Tibial artery (tissue), 4 donors: ENCODE data around the gene ARRB2.
A peak's percentile ranks its signal among the peaks of the same experiment; 100 is the strongest.
"Not testable (repeated sequence)": the region's sequence is repeated elsewhere in the genome, so short reads cannot be mapped to it uniquely, and the experiment has no call there.

Source experiments
- DNase-seq, 2 donors: peaks; one replicate each; pipeline ENCODE4 v3.0.0-alpha.2; 2019
- H3K27ac ChIP-seq, 2 donors: fragments of 200-600 bp; sonication (generic) in 1 of 2; 1 replicate in 1 of 2; 2 replicates in 1 of 2; pipeline ENCODE4 v1.5.1; 2018 to 2019; ENCODE audit warnings: mild to moderate bottlenecking in 1 of 2
- H3K27me3 ChIP-seq, 2 donors: fragments of 200-600 bp; sonication (generic) in 1 of 2; one replicate each; pipeline versions ENCODE4 v1.5.1 to v1.6.0; 2016 to 2019
- H3K36me3 ChIP-seq, 3 donors: fragments of 200-600 bp; sonication (generic) in 2 of 3; one replicate each; pipeline ENCODE4 v1.5.1; 2016 to 2019; ENCODE audit warnings: mild to moderate bottlenecking in 2 of 3
- H3K4me1 ChIP-seq, 4 donors: fragments of 200-600 bp; sonication (generic) in 2 of 4; 1 replicate in 3 of 4; 2 replicates in 1 of 4; pipeline ENCODE4 v1.5.1; 2016 to 2019
- H3K4me3 ChIP-seq, 2 donors: fragments of 200-600 bp; sonication (generic) in 1 of 2; 1 replicate in 1 of 2; 2 replicates in 1 of 2; pipeline ENCODE4 v1.5.1; 2018 to 2019; ENCODE audit warnings: mild to moderate bottlenecking in 2 of 2
- H3K9me3 ChIP-seq, 3 donors: fragments of 200-600 bp; sonication (generic) in 1 of 3; one replicate each; pipeline ENCODE4 v1.5.1; 2016 to 2019
- CTCF ChIP-seq, 2 experiments: fragments of 200-600 bp in 1 of 2; fragments of 450-650 bp in 1 of 2; IDR thresholded peaks; one replicate each; pipeline ENCODE4 v1.5.1; 2017 to 2019; ENCODE audit warnings: antibody characterized with exemption in 2 of 2, mild to moderate bottlenecking in 1 of 2, moderate library complexity in 1 of 2
- intact Hi-C: fragments of 100-400 bp; cut with DNase I; formaldehyde crosslinking; loops from one replicate; pipeline ENCODE4 v1.15.0; 2023; ENCODE audit warnings: low total_unique reads

The ARRB2 gene

DNA sequence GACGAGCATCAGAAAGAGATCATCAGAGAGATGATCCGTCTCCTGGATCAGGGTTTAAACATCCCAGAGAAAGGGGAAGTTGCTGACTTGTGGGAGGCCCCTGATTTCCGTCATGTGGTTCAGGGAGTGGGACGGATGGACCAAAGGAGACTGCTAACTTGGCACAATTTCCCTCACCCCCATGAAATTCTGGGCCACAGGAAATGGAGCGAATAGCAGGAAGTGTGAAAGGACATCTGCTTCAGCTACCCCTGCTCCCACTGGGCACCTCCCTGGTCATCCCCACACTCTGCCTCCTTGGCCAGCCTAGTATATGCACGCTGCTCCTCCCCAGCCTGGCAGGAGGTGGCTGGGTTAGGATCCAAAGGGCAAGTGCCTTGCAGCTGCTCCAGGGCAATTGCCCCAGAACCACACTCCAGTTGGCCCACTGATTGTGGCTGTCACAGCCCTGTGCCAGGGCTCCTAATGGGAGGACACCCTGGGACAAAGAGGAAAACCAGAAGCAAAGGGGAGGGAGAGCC lies 1.3 kb downstream of the ARRB2 start:
- intact Hi-C loops = loop anchor here (2.0 kb wide), 1 partner anchor 19 kb away; the partner anchor contains the start of gene MED11
- Histone ChIP-seq H3K4me3 (peak overlapping the region; percentile 72 to 95), H3K36me3 (peaks cover 0 to 10% (median 7%) of the 10 kb centered on the region in 3 donors), H3K27ac (no peak overlapping the region), H3K4me1 (peaks cover 0 to 13% (median 11%) of the 10 kb centered on the region in 4 donors), H3K27me3 (no peaks in the 10 kb centered on the region), H3K9me3 (no peaks in the 10 kb centered on the region)
- TF ChIP-seq CTCF (IDR thresholded peaks at IDR 0.05) = no peak
- peak; percentile 64 to 76 for DNase-seq

- intact Hi-C loops = no loop called here
- Histone ChIP-seq H3K36me3 (peaks cover 0 to 18% (median 7%) of the 10 kb centered on the region in 3 donors), H3K9me3 (no peaks in the 10 kb centered on the region), H3K4me3 (no peak overlapping the region), H3K27ac (no peak overlapping the region), H3K27me3 (no peaks in the 10 kb centered on the region), H3K4me1 (peaks cover 0 to 13% (median 11%) of the 10 kb centered on the region in 4 donors)
- no peak for DNase-seq
- TF ChIP-seq CTCF (IDR thresholded peaks at IDR 0.05) = no peak
Measured at GRCh38 chr17:4712526-4712925, 2.1 kb downstream of the ARRB2 start.

DNA sequence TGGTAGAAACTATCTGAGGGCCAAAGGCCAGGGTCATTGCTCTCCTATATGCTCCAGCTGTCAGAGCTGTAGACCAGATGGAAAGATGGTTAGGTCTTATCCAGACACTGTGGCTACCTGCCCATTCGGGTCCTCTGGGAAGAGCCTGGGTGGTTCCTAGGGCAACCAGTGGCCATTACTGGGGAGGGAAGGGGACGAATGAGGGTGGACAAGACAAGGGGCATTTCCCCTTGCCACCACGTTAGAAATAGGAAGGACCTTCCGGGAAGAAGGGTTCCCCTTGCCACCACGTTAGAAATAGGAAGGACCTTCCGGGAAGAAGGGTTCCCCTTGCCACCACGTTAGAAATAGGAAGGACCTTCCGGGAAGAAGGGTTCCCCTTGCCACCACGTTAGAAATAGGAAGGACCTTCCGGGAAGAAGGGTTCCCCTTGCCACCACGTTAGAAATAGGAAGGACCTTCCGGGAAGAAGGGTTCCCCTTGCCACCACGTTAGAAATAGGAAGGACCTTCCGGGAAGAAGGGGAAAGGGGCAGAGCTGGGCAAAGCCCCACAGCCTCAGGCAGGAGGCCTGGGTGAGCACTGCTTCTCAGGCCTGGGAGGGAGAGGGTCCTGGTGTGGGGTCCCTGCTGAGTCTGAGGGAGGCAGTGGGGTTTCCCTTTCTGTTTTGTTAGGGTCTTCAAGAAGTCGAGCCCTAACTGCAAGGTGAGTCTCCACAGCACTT lies 4.1 kb downstream of the ARRB2 start:
- H3K27ac ChIP-seq, H3K4me3 ChIP-seq, H3K9me3 ChIP-seq, H3K27me3 ChIP-seq, DNase-seq, intact Hi-C loops: not testable (repeated sequence)
- peaks cover 0 to 34% (median 15%) of the 10 kb centered on the region in 3 donors for H3K36me3 ChIP-seq
- H3K4me1 ChIP-seq = peaks cover 0 to 13% (median 10%) of the 10 kb centered on the region in 4 donors

GRCh38 chr17:4715063-4715744 lies 4.8 kb downstream of the ARRB2 start:
- no peak overlapping the region for H3K4me3 ChIP-seq
- H3K4me1 ChIP-seq = peaks cover 0 to 9% (median 8%) of the 10 kb centered on the region in 4 donors
- DNase-seq = no peak
- TF ChIP-seq CTCF (IDR thresholded peaks at IDR 0.05) = no peak
- no peaks in the 10 kb centered on the region for H3K27me3 ChIP-seq
- H3K36me3 ChIP-seq = peaks cover 0 to 41% (median 15%) of the 10 kb centered on the region in 3 donors
- intact Hi-C loops = no loop called here
- H3K9me3 ChIP-seq = no peaks in the 10 kb centered on the region
- no peak overlapping the region for H3K27ac ChIP-seq

DNA sequence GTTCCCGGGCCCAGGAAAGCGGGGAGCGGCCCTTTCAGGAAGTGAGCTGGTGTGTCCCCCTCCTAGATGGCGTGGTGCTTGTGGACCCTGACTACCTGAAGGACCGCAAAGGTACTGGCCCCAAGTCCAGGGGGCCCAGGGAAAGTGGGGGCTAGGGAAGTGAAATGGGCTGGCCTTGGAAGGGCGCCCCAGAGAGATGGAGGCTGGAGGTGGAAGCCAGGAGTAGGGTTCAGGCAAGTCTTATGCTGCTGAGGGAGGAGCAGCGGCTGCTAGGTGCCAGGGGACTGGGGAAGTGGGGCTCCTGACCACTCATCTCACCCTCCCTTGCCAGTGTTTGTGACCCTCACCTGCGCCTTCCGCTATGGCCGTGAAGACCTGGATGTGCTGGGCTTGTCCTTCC lies 5.6 kb downstream of the ARRB2 start:
- DNase-seq = no peak
- no peaks in the 10 kb centered on the region for H3K27me3 ChIP-seq
- intact Hi-C loops = no loop called here
- no peak for TF ChIP-seq CTCF (IDR thresholded peaks at IDR 0.05)
- H3K9me3 ChIP-seq = no peaks in the 10 kb centered on the region
- H3K4me3 ChIP-seq = no peak overlapping the region
- no peak overlapping the region for H3K27ac ChIP-seq
- peaks cover 0 to 5% (median 3%) of the 10 kb centered on the region in 4 donors for H3K4me1 ChIP-seq
- H3K36me3 ChIP-seq = peaks cover 0 to 47% (median 15%) of the 10 kb centered on the region in 3 donors

DNA sequence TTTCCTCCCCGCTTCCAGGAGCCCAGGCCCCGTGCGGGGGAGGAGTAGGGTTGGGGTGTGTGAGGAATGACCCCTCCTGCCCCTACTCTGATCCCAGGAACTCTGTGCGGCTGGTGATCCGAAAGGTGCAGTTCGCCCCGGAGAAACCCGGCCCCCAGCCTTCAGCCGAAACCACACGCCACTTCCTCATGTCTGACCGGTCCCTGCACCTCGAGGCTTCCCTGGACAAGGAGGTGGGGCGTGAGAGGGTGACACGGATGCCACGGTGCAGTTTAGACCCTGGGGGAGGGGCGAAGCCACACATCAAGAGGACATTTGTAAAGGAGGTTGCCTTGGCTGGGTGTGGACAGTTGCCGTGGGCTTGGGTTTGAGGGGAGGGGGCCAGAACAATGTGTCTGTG lies 7.4 kb downstream of the ARRB2 start:
- DNase-seq = no peak
- intact Hi-C loops = no loop called here
- H3K4me1 ChIP-seq = no peaks in the 10 kb centered on the region
- no peak overlapping the region for H3K27ac ChIP-seq
- no peak overlapping the region for H3K4me3 ChIP-seq
- no peaks in the 10 kb centered on the region for H3K27me3 ChIP-seq
- H3K36me3 ChIP-seq = peaks cover 0 to 47% (median 15%) of the 10 kb centered on the region in 3 donors
- TF ChIP-seq CTCF (IDR thresholded peaks at IDR 0.05) = no peak
- H3K9me3 ChIP-seq = no peaks in the 10 kb centered on the region
